SHP77 treated with DMSO at 0.1 percent for 48 hours (cell line): ENCODE results near the gene NXNL1.
"Not testable (repeated sequence)": the region's sequence is repeated elsewhere in the genome, so short reads cannot be mapped to it uniquely, and the experiment has no call there.

Experiments used
- DNase-seq: peaks from one replicate; lab custom pipeline; 2025; lab: John Stamatoyannopoulos, UW

The NXNL1 gene, protein sequence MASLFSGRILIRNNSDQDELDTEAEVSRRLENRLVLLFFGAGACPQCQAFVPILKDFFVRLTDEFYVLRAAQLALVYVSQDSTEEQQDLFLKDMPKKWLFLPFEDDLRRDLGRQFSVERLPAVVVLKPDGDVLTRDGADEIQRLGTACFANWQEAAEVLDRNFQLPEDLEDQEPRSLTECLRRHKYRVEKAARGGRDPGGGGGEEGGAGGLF

DNA sequence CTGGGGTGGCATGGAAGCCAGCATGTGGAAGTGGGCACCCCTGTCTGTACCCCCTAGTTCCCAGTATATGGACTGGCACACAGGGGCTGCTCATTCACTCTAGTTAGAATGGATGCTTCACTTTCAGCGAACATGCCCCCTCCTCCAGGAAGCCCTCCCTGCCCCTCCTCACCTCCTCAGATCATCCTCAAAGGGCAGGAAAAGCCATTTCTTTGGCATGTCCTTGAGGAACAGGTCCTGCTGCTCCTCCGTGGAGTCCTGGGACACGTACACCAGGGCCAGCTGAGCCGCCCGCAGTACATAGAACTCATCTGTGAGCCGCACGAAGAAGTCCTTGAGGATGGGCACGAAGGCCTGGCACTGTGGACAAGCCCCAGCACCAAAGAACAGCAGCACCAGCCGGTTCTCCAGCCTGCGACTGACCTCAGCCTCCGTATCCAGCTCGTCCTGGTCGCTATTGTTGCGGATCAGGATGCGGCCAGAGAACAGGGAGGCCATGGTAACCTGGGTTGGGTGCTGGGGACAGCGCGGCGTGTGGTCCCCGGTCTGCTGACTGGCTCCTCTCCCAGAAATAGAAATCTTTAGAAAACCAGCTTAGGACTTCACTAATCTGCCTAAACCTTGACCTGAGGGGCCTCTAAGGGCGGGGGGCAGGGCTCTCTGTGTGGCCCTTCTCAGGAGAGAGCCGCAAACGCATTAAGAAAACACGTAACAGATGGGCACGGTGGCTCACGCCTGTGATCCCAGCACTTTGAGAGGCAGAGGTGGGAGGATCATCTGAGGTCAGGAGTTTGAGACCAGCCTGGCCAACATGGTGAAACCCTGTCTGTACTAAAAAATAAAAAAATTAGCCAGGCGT lies at the start of gene NXNL1:
NXNL1 (minus strand) TSS at position 555 of the 859 bp plus-strand sequence; CDS start at position 498, 57 bp downstream.
- DNase-seq: no peak

DNA sequence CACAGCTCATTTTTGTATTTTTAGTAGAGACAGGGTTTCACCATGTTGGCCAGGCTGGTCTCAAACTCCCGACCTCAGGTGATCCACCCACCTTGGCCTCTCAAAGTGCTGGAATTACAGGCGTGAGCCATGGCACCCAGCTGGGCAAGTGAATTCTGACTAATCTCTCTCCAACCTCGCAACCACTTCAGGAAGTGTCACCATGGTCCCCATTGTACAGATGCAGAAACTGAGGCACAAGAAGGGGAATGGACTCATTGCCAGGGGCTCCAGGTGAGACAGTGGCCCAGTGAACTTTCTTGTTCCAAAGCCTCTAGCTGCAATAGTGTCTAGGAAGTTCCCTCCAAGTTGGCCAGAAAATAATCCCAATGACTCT lies 47.8 kb upstream of the NXNL1 start:
- not testable (repeated sequence) for DNase-seq

DNA sequence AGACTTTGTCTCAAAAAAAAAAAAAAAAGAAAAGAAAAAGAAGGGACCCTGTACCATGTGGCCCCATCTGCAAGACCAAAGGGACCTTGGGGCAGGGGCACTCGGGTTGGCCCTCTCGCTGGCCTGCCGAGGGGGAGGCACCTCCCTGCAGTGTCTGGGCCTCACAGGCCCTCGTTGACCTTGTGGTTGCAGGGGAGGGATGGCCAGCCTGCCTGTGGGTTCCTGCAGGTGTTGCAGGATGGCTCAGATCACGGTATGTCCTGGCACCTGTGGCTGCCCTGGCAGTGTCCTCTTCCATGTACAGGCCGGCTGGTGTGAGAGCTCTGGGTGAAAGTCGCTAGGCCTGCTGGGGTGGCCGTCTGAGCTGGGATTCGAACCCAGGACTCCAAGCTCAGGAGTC lies 46.0 kb upstream of the NXNL1 start:
- no peak for DNase-seq

DNA sequence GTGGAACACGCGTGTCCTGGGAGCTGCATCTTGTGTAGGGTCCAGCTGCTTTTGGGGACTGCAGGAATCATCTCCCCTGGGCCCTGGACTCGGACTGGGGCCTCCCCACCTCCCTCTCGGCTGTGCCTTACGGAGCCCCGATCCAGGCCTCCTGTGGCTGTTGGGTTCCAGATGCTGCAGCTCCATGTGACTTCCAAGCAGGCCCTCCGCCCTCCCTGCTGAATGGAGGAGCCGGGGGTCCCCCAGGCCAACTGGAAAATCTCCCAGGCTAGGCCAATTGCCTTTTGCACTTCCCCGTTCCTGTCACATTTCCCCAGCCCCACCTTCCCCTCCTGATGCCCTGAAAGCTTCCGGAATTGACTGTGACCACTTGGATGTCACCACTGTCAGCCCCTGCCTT lies 44.5 kb upstream of the NXNL1 start:
- DNase-seq: no peak

DNA sequence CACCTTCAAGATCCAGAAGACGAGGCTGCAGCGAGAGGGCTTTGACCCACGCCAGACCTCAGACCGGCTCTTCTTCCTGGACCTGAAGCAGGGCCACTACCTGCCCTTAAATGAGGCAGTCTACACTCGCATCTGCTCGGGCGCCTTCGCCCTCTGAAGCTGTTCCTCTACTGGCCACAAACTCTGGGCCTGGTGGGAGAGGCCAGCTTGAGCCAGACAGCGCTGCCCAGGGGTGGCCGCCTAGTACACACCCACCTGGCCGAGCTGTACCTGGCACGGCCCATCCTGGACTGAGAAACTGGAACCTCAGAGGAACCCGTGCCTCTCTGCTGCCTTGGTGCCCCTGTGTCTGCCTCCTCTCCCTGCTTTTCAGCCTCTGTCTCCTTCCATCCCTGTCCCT lies 43.7 kb upstream of the NXNL1 start:
- DNase-seq: no peak

DNA sequence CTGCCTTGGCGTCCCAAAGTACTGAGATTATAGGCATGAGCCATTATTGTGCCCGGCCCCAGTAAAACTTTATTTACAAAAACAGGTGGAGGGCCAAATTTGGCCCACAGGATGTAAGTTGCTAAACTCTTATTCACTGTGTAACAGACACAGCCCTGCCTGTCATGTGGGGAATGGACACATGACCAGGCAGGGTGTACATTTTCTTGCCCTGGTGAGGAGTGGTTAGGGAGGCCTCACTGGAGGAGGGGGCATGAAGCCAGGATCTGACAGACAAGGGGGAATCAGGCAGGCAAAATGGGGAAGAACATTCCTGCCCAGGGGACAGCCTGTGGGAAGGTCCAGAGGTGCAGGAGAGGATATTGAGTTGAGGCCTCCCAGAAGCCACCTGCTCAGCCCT lies 43.3 kb upstream of the NXNL1 start:
- DNase-seq: no peak

DNA sequence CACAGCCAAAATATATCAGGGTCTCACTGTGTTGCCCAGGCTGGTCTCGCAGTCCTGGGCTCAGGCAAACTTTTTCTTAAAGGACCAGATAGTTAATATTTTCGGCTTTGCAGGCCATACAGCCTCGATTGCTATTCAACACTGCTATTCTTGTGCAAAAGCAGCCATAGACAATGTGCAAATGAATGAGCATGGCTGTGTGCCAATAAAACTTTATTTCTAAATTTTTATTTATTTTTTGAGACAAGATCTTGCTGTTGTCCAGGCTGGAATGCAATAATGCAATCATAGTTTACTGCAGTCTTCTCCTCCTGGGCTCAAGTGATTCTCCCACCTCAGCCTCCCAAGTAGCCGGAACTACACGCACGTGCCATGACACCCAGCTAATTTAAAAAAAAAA lies 42.5 kb upstream of the NXNL1 start:
- no peak for DNase-seq

DNA sequence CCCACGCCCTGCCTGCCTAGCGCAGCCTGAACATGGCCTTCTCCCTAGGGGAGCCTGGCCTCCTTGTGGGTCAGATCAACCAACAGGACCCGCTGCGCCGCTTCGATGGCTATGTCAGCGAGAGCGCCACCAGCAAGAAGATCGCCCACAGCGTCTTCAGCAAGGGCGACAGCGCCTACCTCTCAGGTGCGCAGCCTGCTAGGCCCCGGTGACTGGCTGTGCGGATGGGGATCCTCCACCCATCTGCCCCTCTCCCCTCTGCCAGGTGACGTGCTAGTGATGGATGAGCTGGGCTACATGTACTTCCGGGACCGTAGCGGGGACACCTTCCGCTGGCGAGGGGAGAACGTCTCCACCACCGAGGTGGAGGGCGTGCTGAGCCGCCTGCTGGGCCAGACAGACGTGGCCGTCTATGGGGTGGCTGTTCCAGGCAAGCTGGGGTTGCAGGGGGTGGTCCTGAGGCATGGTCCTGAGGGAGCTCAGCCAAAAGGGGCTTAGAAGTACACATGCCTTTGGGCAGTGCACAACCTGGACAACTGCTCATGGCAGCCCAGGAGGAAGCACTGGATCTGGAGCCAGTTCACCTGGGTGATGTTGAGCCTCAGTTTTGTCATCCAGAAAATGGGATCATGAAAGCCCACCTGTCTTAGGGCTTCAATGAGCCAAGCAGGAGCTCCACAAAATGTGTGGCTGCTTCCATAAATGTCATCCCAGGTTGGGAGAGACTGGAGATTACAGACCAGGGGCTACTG lies 39.9 kb upstream of the NXNL1 start:
- DNase-seq: no peak

DNA sequence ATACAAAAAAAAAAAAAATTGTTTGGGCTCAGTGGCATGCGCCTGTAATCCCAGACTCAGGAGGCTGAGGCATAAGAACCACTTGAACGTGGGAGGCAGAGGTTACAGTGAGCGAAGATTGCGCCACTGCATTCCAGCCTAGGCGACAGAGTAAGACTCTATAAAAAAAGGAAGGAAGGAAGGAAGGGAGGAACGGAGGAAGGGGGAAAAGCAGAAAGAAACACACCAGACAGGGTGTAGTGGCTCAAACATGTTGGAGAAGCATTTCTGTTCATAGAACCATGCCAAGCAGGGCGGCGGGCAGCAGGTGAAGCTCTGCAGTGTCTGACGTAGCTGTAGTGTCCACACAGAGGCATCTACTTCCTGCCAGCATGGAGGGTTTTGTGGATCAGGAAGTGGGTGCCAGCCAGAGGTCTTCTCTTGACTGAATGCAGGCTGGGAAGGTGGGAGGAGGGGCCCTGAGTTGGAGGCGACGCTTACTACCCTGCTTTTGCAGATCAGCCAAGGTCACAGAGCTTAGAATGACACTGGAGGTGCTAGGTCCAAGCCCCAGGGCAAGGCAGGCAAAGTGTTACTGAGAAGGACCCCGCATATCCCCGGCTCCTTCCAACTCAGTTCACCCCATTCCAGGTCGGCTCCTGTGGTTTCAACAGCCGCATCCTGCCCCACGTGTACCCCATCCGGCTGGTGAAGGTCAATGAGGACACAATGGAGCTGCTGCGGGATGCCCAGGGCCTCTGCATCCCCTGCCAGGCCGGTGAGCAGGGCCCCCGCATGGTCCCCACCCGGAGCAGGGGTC lies 39.1 kb upstream of the NXNL1 start:
- peak; percentile 69 for DNase-seq

DNA sequence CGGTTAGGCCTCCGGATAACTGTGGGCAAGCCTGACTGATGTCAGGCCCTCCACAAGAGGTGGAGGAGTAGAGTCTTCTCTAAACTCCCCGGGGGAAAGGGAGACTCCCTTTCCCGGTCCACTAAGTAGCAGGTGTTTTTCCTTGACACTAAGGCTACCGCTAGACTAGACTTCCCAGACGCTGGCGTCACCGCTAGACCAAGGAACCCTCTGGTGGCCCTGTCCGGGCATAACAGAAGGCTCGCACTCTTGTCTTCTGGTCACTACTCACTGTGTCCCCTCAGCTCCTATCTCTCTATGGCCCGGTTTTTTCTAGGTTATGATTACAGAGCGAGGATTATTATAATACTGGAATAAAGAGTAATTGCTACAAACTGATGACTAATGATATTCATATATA lies 38.3 kb upstream of the NXNL1 start:
- not testable (repeated sequence) for DNase-seq

DNA sequence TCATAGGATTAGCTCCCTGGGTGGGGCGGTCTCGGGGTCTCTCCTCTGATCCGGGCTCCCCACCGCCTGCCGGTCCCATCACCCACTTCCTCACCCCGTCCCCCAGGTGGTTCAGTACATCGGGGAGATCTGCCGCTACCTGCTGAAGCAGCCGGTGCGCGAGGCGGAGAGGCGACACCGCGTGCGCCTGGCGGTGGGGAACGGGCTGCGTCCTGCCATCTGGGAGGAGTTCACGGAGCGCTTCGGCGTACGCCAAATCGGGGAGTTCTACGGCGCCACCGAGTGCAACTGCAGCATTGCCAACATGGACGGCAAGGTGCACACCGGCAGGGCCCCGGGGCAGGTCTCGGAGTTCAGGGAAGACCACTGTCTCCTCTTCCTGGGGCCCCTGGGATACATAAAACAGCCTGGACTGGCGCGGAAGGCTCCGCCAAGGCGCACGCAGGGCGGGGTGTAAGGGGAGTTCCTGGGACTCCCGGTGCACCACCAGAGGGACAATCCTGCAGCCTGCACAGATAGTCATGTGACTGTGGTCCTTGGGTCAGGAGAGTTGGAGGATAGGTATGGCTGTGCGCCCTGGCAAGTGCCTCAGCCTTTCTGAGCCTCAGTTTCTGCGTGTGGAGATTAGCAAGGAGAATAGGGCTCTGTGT lies 36.5 kb upstream of the NXNL1 start:
- no peak for DNase-seq

DNA sequence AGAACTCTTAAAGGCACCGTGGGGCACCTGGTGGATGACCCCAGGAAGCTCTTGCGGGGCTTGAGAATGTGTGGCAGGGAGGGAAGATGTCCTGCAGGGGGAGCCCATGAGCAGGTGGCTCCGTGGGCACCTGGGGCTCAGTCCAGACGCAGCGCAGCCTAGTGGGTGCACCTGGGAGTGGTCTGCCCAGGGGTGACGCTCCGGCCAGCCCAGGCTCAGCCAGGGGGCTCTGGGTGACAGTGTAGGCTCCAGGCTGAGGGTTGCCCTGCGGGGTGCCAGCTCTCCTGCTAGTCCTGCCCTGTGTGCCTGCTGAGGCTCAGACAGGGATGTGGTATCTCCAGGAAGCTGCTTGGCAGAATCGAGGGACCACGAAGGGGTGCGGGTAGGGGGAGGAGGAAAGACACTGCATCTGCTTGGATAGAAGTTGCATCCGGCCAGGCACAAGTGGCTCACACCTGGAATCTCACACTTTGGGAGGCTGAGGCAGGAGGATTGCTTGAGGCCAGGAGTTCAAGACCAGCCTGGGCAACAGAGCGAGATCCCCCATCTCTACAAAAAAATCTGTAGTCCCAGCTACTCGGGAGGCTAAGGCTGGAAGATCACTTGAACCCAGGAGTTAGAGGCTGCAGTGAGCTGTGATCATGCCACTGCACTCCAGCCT lies 35.7 kb upstream of the NXNL1 start:
- DNase-seq: peak; percentile 45

DNA sequence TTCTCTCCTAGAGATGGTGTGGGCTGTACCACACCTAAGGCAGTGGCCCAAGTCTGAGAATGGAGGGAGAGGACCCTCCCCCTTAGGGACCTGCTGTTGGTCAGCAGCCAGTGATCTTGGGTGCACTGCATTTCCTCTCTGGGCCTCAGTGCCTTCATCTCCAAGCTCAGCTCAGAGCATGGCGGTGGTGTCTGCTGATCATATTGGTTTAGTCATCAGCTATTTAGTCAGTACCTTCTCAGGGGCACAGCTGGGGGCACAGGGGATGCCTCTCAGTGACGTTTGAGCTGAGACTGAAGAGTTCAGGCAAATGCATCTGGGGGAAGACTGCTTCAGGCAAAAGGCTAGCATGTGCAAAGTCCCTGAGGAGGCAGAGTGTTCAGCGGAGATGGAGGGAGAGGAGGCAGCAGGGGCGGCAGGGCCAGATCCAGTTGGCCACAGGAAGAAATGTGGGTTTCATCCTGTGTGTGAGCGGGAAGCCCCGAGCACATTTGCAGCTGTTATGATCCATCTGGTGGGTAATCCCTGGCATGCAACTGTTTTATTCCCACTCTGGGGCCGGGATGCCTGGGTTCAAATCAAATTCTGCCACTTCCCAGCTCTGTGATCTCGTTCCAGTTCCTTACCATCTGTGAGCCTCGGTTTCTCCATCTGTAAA lies 35.0 kb upstream of the NXNL1 start:
- no peak for DNase-seq

DNA sequence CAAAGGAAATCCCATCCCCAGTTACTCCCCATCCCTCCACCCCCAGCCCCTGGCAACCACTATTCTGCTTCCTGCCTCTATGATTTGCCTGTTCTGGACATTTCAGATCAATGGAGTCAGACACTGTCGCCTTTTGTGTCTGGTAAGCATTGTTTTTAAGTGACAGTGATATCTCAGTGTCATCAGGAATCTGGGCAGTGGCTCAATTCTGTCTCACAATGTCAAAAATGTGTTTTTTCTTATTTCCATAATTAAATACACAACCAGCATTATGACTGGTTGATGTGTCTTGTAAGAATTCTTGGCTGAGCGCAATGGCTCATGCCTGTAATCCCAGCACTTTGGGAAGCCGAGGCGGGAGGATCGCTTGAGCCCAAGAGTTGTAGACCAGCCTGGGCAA lies 30.6 kb upstream of the NXNL1 start:
- DNase-seq: no peak

DNA sequence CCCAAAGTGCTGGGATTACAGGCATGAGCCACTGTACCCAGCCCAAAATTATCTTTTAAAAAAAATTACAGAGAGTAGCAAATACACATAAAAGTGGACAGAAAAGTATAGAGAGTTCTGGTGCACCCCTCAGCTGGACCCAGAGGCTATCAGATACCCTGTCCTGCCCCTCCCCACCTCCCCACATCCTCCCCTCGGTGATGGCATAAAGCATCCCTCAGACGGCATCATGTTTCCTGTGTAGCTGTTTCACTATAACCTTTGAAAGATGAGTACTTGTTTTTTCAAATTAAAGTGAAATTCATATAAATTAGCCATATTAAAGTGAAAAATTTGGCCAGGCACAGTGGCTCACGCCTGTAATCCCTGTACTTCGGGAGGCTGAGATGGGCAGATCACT lies 29.7 kb upstream of the NXNL1 start:
- DNase-seq: no peak

DNA sequence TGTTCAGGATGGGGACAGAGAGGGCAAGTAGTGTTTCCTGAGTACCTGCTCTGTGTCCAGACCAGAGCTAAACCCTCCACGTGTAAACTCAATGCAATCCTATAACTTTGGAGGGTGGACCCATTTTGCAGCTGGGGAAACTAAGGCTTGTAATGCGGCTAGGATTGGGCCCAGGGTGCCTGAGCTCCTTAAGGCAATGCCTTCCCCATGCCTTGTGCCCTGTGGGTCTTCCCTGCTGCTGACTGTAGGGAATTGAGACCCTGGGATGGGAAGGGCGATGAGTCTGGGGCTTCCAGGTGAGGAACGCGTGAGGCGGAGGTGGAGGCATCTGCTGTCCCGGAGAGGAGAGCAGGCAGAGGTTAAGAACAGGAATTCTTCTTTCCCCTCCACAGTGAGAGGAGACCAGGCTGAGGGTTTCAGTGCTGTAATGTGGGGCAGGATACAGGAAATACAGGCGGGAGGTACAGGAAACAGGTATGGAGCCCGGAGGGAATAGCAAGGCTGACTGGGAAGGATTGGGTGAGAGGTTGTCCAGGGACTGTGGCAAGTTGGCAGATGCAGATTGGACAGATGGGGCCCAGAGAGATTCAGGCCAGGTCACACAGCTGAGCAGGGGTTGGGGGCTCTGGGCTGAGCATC lies 28.8 kb upstream of the NXNL1 start:
- no peak for DNase-seq

DNA sequence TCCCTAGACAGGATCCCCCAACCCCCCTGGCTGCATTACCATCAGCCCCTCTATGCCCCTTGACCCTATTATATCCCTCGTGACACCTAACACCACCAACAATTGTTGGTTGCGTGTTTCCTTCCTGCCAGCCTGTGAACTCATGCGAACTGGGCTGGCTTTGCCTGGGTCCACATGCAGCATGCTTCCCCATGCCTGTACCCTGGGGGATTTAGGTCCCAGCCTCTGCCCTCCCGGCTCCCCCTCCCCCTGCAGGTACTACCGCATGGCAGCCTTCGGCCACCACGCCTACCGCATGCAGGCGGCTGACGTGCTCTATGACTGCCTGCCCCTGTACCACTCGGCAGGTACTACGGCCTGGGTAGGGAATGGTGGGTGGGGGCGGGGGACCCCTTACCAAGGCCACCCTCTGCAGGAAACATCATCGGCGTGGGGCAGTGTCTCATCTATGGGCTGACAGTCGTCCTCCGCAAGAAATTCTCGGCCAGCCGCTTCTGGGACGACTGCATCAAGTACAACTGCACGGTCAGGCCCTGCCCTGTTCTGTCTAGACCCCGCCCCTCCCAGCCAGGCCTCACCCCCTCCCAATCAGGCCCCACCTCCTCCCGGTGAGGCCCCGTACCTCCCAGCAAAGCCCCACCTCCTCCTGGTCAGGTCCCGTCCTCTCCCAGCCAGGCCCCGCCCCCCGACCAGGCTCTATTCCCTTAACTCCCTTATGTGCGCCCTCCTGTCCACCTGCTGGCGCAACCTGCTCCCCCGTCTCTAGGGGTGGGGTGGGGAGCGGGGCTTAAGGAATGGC lies 28.1 kb upstream of the NXNL1 start:
- no peak for DNase-seq

DNA sequence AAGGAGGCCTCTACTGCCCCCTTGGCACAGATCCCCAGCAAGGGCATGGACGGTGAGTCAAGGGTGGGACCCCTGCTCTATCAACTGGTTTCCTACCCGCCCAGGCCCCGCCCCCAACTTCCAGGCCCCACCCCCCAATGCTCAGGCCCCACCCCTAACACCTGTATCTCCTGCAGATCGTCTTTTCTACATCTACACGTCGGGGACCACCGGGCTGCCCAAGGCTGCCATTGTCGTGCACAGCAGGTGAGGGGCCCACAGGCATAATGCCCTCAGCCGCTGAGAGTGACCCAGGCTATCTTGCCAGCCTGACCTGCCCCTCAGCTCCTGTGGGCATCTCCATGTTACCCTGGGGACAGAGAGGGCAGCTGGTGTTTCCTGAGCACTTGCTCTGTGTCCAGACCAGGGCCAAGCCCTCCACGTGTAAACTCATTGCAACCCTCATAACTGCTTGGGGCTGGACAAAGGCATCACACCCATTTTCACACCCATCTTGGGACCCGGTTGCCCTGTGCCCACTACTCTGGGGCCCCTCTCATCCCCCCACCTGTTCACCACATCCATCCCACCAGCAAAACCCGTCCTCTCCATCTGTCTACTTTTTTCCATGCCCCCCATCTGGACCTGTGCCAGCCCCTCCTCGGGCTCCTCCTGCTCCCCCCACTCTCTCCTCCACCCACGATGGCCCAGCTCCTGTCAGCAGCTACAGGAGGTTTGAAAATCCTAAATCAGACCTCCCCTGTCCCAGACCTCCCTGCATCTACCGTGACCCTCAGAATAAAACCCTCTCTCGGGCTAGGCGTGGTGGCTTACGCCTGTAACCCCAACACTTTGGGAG lies 26.8 kb upstream of the NXNL1 start:
- no peak for DNase-seq
